Activated CD4-positive, alpha-beta T cell treated with anti-CD3 and anti-CD28 coated beads for 4 hours (primary cell): ENCODE results near the gene AFAP1L2.
"Not testable (repeated sequence)": the region's sequence is repeated elsewhere in the genome, so short reads cannot be mapped to it uniquely, and the experiment has no call there.

Experiments used
- DNase-seq, 2 donors: peaks; one replicate each; pipeline ENCODE4 v3.0.0-alpha.2; 2020

Gene AFAP1L2

GRCh38 chr10:114334301-114334700 is 70.0 kb downstream of the AFAP1L2 start:
- no peak for DNase-seq

DNA sequence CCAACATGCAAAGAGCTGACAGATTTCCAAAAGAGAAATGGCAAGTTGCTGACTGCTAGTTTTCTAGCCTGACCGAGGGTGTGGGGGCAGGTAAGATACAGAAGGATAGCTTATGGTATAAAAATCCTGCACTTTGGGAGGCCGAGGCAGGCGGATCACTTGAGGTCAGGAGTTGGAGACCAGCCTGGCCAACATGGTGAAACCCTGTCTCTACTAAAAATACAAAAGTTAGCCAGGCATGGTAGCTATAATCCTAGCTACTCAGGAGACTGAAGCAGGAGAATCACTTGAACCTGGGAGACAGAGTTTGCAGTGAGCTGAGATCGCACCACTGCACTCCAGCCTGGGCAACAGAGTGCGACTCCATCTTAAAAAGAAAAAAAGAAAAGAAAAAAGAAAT is 70.9 kb downstream of the AFAP1L2 start:
- DNase-seq = not testable (repeated sequence)

- DNase-seq = no peak
Observed at GRCh38 chr10:114332301-114333192, 71.8 kb downstream of the AFAP1L2 start.

DNA sequence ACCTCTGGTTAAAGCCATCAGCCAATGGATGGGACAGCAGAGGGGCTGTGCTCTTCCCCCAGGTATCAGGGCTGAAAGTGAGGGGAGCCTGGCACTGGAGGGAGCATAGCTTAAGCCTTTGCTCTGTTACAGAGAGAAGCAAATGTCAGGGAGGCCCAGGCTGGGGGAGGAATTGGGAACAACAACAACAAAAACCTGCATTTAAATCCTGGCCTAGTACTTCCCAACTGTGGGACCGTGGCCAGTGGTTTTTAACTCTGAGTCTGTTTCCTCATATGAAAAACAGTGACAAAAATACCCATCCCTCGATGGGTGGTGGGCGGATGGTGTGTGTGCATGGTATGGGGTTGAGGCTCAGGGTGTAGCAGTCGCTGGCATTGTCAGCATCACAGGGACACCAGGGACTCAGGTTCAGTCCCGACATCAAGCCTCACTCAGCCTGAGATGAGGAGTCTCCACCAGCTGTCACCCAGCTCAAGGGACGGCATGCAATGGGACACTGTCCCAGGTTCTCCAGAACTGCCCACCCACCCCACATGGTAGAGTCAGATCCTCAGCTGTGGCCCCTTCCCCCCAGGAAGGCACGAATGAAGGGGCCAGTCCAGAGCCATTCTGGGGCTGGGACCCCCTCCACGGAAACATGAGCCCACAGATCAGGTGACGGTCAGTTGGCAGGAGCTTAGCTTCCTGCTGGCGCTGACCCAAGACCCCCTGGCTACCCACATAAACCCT is 74.5 kb downstream of the AFAP1L2 start:
- no peak for DNase-seq

- DNase-seq = no peak
Observed at GRCh38 chr10:114328874-114329273, 75.4 kb downstream of the AFAP1L2 start.

GRCh38 chr10:114328441-114328812 is 75.9 kb downstream of the AFAP1L2 start:
- DNase-seq = no peak

GRCh38 chr10:114327537-114328440 is 76.5 kb downstream of the AFAP1L2 start:
- DNase-seq = no peak

- no peak for DNase-seq
Observed at GRCh38 chr10:114326795-114327194, 77.5 kb downstream of the AFAP1L2 start.

GRCh38 chr10:114323023-114323422 is 81.3 kb downstream of the AFAP1L2 start:
- no peak for DNase-seq

GRCh38 chr10:114322344-114322743 is 82.0 kb downstream of the AFAP1L2 start:
- DNase-seq = no peak

- no peak for DNase-seq
Observed at GRCh38 chr10:114320249-114321116, 83.8 kb downstream of the AFAP1L2 start.

DNA sequence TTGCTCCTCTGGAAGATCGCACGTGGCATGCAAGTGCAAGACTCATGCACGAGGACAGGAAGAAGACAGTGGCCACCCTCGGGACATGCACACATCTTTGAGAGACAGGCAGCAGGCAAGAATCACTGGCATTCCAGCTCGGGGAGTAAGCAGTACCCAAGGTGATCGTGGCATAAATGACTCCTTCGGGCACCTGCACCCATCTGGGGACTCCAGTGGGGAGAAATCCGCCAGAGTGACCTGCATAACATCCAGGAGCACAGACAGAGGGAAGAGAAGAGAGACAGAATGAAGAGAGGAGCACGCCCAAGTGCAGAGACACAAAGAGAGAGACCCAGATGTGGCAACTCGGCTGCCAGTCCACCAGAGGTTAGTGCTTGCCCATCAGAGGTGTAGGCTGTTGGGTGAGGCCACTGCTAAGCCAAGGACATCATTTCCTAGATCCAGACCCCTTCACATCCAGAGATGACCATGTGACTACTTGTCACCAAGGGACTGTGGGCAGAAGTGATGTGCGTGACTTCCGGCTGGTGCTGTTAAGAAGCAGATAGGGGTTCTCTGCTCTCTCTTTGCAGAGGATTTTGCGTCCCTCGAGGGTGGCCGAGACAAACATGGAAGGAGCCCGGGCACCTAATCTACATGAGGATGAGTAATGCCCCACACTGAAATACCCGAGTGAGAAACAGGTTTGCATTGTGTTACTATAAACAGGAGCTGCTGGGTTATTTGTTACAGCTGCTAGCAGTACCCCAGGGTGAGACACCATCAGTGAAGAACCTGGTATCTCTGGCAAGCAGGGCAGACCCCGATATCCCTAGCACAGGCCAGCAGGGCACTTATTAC is 84.7 kb downstream of the AFAP1L2 start:
- DNase-seq = no peak

DNA sequence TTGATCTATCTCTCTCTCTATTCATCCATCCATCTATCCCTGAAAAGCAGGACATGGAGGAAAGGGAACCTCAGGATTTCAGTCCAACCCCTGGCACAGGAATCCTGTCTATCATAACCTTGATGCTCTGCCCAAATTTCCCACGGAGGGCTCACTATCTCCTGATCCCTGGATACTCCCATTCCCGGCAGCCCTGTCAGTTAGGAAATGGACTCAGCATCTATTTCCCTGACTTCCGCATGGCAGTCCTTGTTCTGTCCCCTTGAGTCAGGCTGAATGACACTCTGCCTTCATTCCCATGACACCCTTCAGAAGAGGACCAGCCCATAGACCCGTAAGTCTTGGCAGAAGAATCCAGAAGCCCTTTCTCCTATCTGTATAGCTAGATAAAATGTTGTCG is 87.6 kb downstream of the AFAP1L2 start:
- DNase-seq = no peak

DNA sequence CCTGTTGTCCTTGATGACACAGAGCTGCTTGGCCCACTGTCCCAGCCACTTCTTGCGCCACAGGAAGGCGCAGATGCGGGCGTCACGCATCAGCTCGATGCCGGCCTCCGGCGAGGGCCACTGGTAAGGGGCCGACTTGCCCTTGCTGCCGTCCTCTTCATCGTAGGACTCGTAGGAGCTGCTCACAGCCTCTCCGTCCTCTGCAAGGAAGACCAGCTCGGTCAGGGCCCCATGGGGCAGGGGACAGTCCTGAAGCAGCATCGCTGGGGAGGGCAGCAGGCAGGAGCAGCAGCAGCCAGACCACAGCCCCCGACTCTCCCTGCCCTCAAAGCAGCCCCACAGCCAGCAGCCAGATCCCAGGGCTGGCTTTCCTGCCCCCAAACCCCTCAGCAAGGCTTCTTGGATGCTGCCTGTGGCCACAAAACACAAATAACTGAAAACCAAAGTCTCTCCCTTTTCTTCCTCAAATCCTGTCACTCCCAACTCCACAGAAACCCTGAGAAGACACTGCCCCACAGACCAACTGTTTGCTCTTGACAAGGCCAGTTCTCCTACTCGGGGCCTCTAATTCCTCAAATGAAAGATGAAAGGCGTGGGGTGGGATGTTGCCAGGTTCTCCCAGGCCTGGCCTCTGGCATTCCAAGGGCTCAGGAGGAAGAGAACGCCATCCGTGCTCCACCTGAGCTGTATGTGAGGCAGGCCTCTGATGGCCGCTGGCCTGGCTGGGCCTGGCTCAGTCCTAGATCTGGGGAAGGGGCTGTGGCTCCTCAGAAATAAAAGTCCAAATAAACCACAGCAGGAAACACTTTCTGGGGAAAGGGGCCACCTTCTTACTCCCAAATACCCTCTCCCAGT is 88.5 kb downstream of the AFAP1L2 start:
- no peak for DNase-seq

GRCh38 chr10:114313866-114314265 is 90.4 kb downstream of the AFAP1L2 start:
- no peak for DNase-seq

- DNase-seq = no peak
Observed at GRCh38 chr10:114313139-114313538, 91.2 kb downstream of the AFAP1L2 start.

DNA sequence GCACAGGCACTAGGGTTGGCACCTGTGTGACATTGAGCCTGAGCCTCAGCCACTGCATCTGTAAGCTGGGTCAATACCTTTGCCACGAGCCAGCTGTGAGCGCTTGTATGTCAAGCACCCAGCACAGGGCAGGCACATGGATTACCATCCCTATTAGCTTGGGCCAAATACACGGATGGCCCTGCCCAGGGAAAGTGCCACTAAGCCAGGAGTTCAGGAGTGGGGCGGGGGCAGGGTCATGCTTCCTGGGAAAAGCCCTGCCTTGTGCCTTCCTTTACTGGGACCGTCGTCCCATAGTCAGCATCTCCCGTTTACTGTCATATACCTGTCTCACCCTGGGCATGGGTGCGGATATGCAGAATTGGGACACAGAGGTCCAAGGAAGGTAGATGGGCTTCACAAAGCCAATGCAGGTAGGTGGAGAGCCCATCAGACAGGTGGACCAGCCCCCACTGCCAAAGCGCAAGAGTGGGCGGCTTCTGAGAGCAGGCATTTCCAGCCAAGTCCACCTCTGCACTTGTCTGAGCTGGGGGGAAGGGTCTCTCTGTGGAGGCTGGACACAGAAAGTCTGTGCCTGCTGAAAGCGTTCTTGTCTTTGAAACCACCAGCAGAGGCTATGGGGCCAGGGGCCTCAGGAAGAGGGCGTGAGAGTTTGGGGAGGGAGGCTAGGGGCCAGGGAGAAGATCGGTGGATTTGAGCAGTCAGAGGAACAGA is 92.6 kb downstream of the AFAP1L2 start:
- no peak for DNase-seq

DNA sequence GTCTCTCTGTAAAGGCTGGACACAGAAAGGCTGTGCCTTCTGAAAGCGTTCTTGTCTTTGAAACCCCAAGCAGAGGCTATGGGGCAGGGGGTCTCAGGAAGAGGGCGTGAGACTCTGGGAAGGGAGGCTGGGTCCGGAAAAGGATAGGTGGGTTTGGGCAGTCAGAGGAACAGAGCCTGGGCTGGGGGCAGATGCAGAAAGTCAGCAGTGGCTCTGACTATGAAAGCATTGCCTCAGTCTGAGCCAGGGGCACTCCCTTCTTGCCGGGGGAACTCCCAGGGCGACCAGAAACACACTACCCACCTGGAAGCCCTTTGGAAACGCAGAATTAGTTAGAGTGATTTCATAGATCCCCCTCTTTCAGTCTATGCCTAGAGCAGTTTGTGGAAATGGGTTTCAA is 93.3 kb downstream of the AFAP1L2 start:
- DNase-seq = no peak

DNA sequence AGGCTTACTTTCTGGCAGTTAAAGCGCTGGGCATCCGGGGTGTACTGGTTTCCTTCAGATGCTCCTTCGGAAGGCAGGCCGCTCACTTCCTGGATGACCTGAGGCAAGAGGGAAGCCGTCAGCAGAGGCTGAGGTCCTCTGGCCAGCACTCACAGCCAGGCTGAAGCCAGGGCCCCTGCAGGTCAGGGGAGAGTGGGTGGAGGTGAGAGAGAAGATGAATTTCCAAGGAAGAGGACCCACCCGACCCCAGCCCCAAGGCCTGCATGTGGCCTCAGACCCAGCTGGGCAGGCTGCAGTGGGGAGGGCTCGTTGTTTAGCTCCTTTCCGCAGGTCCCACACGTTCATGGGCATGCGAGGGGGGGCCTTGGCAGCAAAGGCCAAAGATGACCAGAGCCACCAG is 94.0 kb downstream of the AFAP1L2 start:
- DNase-seq = no peak

DNA sequence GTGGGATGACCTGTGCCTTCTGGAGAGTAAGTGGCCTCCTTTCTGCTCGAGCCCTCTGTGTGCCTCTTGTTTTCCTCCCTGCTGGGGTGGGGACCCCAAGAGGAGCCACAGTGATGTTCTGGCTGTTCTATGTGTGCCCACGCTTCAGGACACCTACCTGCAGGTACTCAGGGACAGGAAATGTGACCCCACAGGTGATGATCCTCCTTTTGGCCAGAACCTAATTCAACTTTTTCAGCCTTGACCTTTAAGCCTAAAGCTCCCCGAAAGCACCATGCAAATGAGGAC is 95.0 kb downstream of the AFAP1L2 start:
- no peak for DNase-seq
